Right cardiac atrium (tissue), 5 donors: ENCODE results near the gene RND3. TPM values are rescaled to one million over a fixed set of nuclear protein-coding genes. Genes with fewer than 3 reads are reported as not detected.

Experiments
- ATAC-seq, 2 donors: fragments of 200-7000 bp; cut with Tn5 transposase; one replicate each; pipeline versions ENCODE4 v1.8.0 to v1.9.1; 2020; ENCODE audit warnings: moderate library complexity in 2 of 2, mild to moderate bottlenecking in 1 of 2
- DNase-seq, 3 donors: peaks; one replicate each; pipeline ENCODE4 v3.0.0-alpha.2; 2020
- H3K27ac ChIP-seq: one replicate; pipeline ENCODE4 v1.5.1; 2013; ENCODE audit warnings: mild to moderate bottlenecking, low read length, control low read depth, moderate library complexity
- H3K27me3 ChIP-seq: one replicate; pipeline ENCODE4 v1.6.1; 2013; ENCODE audit not compliant: control insufficient read depth, insufficient read depth
- H3K4me1 ChIP-seq: one replicate; pipeline ENCODE4 v1.6.1; 2013; ENCODE audit warnings: low read length; ENCODE audit not compliant: control insufficient read depth, insufficient read depth
- H3K4me3 ChIP-seq: one replicate; pipeline ENCODE4 v1.5.1; 2013; ENCODE audit warnings: low read length, control low read depth
- H3K9me3 ChIP-seq: one replicate; pipeline ENCODE4 v1.6.1; 2013; ENCODE audit warnings: low read length; ENCODE audit not compliant: control insufficient read depth
- WGBS: extraction: QIAGEN DNeasy Blood & Tissue Kit; methylation state at CpG from one replicate; pipeline ENCODE4 v1.1.7; 2013; 5-methylcytosine and 5-hydroxymethylcytosine counted together
- intact Hi-C, 4 donors: fragments of 100-400 bp; cut with DNase I; formaldehyde crosslinking; loops; one replicate each; pipeline versions ENCODE4 v1.11.0 to v1.14.0; 2022 to 2023
- polyA plus RNA-seq: library from polyadenylated mRNA; stranded (reverse); fragments of 200-250 nt; gene quantifications from one replicate; pipeline ENCODE4 v1.2.3, GENCODE V29; 2013
- total RNA-seq, 4 donors: library from RNA; stranded (reverse); fragmentation: NEBNext Ultra II Directional; extraction: Animal tissue kit (Norgen Biotek cat#: 25700); gene quantifications; one replicate each; pipeline ENCODE4 v1.2.1, GENCODE V29; 2021
- donor health status: healthy with polysubstance abuse.
- donor health status: DM: no; HTN: yes; CAD: no.
- donor health status: DM: no; HTN: no; CAD: no.
- donor health status: DM: no; HTN: yes; CAD: no; lungs with severe emphysema.
- donor health status: DM: yes; HTN: yes; CAD: no.

Gene RND3
- total and polyA plus RNA-seq, 5 donors, result 9.1 to 32.7 (median 16.4) TPM

DNA sequence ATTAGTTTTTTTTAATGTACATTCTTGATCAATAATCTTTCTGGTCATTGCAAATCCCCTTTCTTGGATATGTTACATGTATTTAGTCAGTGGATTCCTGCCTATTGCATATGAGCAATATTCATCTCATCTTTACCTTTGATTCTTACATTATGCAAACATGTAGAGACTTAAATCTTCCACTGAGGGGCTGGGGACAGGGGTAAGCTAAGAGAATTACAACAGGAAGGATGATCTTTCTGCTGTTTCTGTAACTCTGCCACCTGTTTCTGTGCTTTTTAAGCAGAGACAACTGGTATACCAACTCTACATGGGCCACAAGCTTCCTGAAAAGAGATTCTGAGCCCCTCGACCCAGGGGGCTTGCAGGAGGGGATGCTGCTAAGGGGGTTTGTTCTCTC lies 68.6 kb downstream of the RND3 start:
- H3K4me1 ChIP-seq, result no peaks in the 10 kb centered on the region
- H3K9me3 ChIP-seq, result no peaks in the 10 kb centered on the region
- whole genome bisulfite sequencing, result 54% methylated on average over 1 of the region's 1 CpG
- no peak for ATAC-seq
- intact Hi-C loops, result no loop called here
- H3K4me3 ChIP-seq, result no peak overlapping the region
- no peak for DNase-seq
- H3K27me3 ChIP-seq, result no peaks in the 10 kb centered on the region
- no peak overlapping the region for H3K27ac ChIP-seq
